HL-60/S4 treated with retinoic acid at 250 ng/mL for 4 days and 3 days (cell line): ENCODE results near the gene RGS11.
"Not testable (repeated sequence)": the region's sequence is repeated elsewhere in the genome, so short reads cannot be mapped to it uniquely, and the experiment has no call there.

ENCODE experiments used
- in situ Hi-C: fragments of 300-500 bp; cut with MboI; formaldehyde crosslinking; loops from 2 replicates; pipeline ENCODE4 v1.7.0; 2022; ENCODE audit warnings: low sequenced_read_pairs

RGS11 gene

DNA sequence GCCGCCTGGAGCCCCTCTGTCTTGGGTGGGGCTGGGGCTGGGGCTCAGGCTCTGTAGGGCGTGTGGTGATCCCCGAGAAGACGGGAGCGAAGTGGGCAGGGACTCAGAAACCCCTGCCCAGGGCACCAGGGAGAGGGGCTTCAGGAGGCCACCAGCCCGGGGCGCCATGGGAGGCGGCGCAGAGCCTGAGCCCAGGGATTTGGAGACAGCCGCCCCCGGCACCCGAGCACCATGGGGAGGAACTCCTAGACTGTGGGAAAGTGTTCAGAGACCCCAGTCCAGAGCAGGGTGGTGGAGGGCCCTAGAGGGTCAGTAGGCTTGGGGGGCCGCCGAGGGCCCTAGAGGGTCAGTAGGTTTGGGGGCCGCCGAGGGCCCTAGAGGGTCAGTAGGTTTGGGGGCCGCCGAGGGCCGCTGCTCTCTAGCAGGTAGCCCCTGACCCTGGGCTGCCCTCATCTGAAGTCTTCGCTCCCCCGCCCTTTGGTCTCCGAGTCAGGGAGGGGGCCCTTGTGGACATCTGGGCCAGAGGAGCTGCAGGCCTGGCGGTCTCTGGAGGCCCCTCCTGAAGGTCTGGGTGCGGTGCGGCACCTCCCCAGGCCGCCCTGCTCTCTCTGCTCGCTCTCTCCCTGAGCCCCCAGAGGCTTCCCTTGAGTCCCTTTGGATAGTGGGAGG, 5.4 kb upstream of the RGS11 start:
- in situ Hi-C loops: no loop called here

DNA sequence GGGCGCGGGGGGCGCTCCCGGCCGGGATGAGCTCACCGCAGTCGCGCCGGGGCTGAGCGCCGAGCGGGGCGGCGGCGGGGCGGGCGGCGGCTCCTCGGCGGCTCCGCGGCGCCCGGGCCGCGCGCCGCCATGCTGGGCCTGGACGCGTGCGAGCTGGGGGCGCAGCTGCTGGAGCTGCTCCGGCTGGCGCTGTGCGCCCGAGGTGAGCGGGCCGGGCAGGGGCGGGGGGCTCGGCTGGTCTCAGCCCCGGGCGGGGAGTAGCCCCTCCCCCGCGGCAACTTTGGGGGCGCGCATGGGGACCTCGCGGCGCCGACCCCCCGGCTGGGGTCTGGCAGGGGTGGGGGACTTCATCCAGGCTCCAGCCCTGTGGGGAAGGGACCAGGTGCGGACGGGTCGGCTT, 4.8 kb upstream of the RGS11 start, which contains the start of gene ARHGDIG:
TSS of gene ARHGDIG (plus strand) at position 40 of the 400 bp plus-strand sequence. CDS start at position 130, 90 bp downstream.
- in situ Hi-C loops: no loop called here

DNA sequence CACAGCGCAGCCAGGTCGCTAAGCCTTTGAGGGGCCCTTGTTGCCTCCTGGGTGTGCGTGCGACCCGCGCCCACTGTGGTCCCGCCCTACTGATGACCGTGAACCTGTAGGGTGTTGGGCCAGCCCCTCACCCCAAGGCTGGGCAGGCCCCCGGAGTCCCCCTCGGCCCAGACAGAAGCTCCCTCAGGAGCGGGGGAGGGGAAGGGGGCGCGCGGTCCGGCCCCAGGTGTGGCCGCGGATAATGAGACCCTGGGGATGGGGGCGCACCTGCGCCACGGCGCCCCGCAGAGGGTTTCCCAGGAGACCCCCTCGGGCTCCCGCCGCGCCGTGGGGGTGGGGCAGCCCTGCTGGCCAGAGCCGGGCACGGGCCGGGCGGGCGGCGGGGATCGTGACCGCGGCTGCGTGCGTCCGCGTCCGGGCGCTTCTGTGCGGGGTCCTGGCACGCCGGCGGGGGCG, 4.3 kb upstream of the RGS11 start:
- in situ Hi-C loops: no loop called here

DNA sequence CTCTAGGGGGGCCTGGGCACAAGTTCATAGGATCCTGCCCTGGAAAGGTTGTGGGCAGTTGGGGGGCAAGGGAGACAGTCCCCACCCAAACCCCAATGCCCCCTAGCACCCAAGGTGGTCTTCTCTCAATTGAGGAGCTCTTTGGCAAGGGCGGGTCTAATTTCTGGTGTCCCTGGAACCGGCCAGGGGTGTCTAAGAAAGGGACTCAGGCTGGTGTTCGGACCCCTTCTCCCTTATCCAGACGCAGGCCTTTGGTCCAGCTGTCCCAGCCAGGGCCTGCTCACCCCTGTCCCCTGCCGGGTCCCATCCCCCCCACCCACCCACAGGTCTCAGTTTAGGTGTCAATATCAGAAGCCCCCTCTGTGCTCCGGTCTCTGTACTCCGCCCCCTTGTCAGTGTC, 3.8 kb upstream of the RGS11 start:
- in situ Hi-C loops: no loop called here

DNA sequence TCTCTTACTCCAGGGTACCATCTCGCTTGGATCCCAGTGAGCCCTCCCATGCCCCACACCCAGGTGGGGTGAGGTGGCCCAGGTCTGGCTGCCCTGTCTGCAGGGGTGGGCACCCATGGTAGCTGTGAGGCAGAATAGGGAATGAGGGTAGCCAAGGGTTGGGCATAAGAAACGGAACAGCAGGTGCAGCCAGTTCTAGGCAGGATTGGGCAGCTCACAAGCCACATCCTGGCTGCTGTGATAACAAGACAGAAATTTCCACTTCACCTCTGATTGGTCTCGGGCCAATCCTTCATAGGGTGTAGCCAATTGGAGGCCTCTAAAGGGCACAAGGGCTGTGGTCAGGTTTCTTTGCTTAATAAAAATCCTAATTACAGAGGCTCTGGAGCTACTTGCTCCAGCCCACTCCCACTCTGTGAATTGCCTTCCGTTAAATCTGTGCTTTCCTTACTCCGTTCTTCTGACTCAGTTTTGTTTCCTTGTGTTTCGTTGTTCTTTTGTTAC, 3.2 kb upstream of the RGS11 start:
- in situ Hi-C loops: no loop called here

DNA sequence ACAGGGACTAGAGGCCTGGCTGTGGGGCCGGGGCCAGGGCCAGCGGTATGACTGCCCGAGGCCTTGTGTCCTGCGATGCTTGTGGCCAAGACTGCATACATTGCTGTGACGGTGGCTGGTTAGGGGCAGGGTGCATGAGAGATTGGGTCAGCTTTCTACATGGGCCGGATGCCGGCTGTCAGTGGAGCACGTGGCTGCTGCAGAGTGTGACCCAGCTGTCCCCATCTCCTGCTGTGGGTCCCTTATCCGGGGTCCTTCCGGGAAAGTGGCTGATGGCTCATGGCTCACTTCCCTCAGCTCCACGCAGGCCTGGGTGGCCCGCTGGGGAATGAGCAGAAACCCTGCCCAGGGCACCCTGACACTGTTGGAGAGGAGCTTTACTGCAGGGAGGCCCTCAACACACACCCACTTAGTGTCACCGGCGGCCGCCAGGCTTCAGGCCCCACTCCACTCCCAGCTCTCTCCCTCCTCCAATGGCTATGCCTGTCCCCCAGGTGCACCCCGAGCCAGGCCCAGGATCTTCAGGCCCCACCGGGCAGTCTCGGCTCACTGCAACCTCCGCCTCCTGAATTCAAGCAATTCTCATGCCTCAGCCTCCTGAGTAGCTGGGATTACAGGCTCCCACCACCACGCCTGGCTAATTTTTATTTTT, 808 bp upstream of the RGS11 start:
- in situ Hi-C loops: no loop called here

DNA sequence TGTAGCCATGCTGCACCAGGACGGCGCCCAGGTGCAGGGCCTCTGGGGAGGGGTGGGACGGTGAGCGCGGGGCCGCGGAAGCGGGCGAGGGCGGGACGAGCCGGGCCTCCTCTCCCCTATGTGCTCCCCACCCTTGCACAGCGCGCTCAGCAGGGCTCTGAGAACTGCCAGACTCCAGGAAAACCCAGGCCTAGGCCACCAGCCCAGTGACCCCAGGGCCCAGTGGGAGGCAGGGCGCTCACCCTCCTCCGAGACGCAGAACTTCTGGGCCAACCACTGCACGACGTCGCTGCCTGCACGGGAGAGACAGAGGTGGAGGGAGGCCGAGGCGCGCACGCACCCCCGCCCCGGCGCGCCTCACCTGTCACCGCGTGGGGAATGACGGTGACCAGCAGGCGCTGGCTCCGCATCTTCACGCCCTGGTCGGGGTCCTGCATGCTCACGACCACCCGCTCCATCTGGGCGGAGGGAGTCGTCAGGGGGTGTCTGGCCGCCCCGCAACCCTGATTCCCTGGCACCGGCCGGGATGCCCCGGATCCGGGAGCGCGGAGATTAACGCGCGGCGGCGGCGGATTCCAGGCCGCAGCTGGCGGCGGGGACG, 603 bp downstream of the RGS11 start:
- in situ Hi-C loops: no loop called here

DNA sequence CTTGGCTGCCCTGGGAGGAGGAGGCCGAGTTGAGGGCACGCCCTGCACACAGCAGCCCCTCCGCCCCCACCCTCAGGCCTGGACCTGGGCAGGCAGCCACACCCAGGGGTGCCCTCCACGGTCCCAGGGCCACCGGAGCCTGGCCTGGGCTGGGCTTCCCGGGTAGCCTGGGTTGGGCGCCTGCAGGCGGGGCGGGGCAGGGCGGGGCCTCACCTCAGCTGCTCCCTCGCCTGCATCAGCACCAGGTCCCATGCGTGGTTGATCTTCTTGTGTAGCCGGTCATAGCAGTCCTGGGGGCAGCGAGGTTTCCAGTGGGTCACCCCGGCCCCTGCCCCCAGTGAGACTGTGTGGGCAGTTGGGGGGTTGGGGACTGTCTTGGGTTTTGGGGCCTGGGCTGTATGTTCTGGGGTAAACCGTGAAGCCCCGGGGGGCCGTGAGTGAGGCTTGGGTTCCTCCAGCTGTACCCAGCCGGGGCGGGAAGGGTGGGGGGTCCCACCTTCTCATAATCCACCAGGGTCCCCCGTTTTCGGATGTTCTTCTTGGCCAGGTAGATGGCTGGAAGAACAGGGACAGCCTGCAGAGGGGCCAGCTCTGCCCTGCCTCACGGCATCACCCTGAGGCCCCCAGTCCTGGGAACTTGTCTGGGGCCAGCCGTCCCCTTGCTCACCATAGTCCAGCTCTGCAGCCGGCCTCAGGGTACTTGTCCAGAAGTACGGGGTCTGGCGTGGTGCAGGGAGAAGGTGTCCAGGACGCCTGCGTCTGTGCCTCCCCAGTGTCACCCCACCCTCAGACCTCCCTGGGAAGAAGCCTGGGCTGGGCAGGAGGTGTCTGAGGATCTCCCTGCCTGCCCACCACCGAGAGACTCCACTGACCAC, 2.0 kb downstream of the RGS11 start:
- in situ Hi-C loops: no loop called here

DNA sequence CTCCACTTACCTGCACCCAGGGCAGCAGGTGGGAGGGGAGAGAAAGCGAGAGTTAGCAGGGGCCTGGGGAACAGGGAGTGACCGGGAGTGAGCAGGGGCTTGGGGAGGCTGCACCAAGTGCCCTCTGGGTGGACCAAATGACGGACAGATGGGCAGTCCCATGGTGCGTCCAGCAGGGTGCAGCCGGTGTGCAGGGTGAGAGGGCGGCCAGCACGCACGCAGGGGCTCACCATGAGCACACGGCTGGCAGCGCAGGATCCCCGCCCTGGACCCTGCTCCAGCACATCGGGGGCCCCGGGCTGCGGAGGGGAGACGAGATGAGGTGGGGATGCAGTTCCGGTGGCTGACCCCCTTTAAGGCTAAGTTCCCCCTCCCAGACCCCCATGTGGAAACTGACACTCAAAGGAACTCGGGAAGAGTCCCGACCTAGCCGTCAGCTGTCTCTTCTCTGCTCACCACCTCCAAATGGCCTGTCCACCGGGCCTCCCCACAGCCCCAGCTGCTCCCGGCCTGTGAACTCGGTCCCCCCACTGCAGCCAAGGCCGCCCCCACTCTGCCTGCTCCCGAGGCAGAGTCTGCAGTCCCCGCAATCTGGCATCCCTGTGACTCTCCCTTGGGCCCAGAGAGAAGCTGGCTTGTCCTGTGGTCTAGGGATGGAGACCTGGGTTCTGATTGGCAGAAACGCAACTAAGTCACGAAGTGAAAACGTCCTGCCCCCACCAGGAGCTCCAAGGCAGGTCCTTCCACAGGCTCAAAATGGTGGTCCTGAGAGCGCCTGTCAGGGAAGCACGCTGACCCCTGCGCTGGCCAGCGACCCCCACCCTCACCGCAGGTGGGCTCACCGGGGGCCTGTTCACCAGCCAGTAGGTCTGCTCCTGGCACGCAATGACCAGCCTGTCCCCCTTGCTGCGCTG, 2.9 kb downstream of the RGS11 start:
- in situ Hi-C loops: no loop called here

DNA sequence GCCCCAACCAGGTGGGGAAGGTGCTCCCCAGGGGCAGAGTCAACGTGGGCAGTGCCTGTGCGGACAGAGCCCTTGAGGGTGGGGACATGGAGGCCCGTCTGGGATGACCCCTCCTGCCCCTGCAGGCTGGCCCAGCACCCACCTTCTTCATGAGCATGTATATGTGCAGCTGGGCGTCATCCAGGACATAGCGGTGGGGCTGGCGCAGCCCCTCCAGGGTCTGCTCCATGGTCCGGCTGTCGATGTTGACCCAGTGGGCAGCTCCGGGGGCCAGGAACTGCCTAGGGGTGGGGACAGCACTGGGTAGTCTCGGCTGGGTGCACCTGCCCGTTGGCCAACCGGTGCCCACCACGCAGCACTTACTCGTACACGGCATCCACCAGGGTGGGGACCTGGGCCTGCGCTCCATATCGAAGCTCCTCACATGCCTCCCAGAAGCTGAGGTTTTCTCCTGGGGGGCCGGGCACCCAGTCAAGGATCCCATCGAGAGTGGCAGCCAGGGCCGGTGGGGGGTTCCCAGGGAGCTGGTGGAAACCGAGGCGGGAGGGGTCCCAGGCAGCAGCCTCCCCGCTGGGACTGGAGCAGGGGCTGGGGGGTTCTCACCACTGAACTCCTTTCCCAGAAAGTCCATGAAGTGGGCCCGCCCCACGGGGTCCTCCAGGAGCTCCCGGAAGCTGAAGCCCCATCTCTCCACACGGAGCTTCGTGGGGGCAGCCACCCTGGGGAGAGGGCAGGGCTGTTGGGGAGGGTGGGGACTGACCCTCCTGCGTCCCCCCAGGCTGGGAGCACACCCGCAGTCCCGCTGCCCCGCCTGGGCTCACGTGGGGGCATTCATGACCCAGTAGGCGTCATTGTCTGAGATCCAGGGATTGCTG, 5.1 kb downstream of the RGS11 start:
- in situ Hi-C loops: no loop called here

DNA sequence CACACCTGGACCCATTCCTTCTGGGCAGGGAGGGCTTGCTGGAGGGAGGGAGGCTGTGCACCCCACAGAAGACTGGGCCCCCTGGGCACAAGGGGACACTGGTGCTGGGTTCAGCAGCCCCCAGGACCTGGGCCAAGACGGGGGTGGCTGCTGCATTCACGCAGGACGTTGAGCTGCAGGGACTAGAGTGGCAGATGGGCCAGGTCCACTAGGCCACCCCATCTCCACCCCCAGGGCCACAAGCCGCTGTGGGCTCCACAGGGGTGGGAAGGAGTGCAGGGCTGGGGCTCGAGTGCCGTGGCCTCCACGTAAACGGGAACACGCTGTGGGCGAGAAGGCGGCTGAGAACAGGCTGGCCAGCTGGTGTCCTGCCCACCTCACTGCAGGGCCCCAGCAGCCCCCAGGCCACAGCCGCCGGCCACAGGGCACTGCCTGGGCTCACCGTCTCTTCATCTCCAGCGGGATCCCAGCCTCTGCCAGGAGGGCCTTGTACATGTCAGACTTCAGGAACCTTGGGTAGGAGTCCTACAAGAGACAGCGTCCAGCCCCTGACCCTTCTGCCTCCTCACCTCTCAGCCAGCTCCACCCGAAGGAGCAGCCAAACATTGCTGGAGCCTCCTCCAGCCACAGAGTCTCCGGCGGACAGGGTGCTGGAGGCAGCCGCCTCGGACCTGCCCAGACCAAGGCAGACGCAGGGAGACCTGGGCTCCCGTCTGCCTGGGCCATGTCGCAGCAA, 6.5 kb downstream of the RGS11 start:
- in situ Hi-C loops: no loop called here

DNA sequence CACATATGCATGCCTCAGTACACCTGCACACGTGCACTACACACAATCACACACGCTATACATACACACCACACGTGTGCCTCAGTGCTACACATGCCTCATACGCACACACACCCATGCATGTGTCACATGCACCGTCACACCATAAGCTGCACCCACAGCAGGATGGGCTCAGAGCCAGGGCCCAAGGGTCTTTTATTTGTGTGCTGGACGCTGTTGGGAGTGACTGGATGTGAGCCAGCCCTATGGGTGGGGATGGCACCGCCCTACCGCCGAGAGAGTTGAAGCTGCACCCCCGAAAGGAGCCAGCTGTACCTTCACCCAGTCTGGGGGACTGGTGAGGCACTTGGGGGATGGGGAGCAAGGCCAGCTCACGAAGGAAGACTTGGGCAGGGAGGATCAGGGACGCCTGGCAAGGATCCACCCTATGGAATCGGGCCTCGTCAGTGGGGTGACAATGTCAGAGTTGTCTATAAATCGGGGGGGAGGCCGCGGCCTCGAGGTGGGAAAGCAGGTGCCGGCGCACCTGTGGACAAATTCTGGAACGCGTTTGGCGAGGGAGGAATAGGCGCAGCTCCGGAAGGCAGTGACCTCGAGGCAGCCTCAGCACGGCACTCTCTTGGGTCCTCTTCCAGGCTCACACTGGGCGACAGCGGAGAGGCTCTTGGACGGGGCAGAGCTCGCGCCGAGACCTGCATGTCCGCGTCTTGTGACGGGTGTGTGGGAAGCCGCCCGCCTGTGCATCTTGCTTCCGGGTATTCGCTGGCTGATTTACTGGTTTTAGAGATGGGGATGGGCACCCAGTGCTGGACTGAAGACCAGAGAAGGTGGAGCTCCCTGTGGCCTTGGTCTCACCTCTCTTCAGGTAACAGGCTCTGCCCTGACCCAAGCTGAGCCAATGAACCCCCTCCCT, 7.3 kb downstream of the RGS11 start:
- in situ Hi-C loops: no loop called here

DNA sequence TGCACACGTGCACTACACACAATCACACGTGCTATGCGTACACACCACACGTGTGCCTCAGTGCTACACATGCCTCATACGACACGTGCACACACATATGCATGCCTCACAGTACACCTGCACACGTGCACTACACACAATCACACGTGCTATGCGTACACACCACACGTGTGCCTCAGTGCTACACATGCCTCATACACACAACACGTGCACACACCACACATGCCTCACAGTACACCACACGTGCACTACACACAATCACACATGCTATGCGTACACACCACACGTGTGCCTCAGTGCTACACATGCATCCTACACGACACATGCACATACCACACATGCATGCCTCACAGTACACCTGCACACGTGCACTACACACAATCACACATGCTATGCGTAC, 8.2 kb downstream of the RGS11 start:
- in situ Hi-C loops: not testable (repeated sequence)

DNA sequence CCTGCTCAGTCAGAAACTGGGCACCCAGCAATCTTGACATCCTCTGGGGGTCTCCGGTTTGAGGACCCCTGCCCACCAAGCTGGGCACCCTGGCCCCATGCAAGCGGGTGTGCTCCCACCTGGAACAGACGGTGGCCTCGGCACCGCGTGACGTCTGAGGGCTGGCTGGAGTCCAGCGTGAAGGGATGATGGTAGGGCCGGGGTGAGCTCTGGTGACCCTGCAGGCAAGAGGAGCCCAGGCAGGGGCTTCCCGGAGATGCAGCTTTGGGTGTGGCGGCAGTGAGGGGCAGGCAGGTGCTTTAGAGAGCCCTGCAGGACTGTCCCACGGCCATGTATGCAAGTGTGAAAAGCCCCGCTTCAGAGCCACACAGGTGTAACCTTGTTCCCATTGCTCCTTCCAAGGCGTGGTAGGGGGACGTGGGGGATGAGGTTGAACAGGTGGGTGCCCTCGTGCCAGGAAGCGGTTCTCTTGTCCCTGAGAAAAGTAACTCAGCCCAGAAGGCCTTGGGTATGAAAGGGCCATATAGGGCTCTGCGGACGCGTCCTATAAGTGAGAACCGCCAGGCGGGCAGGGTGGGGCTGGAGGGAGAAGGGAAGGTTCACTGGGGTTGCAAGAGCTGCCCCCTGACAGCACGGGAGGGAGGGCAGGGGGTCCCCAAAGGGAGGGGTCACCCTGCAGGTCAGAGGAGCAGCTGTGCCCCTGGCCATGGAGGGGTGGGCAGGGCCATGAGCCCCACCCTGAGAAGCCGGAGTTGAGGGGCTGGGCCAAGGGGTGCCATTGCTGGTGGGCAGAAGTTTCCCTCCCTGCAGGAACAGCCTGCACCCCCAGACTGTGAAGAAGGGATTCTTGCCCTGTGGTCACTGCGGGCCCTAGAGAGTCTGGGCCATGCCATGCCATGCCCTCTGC, 9.2 kb downstream of the RGS11 start:
- in situ Hi-C loops: no loop called here

DNA sequence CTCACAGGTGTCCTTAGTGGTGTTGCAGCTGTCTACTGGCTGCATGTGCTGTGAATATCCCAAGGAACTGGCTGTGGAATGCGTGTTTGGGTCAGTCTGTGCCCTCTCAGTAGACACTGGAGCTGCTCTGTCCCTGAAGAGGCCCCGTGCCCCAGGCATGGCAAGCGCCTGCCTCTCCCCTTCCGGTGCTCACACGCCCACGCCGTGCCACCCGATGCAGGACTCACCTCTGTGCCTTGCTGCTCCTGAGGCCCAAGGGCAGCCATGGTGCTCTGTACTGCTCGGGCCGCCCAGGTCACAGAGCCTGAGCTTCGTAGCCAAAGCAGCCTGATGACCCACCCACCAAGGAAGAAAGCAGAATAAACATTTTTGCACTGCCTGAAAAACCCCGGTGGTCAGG, 10.0 kb downstream of the RGS11 start:
- in situ Hi-C loops: no loop called here

DNA sequence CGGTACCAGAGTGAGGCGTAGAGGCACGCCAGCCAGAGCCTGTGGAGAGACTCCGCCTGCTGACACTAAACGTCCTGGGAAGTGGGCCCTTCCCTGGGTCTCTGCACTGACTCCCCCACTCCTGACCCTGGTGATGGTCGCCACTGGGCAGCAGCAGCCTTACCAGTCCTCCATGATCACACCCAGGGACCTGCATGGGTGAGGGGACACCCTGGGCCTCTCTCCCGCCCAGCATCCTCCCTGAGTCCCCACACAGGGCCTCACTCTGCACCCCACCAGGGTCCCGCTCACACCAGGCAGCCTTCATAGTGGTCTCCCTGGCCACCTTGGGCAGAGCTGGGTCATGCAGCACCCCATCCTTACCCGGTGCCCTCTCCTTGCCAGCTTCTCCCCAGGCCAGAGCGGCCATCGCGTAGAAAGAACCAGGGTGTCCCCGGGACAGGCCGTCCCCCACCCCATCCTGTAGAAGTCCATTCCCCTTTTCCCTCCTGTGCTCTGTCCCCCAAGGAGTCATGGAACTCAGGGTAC, 10.7 kb downstream of the RGS11 start:
- in situ Hi-C loops: no loop called here
